ENCODE results near the gene BBX.

- no peak for TF ChIP-seq EZH2 (IDR thresholded peaks at IDR 0.05; ENCODE audit: borderline replicate concordance, low read depth, low read length, severe bottlenecking)
- no peak for TF ChIP-seq CTCF (IDR thresholded peaks at IDR 0.05; ENCODE audit: borderline replicate concordance, extremely low read depth, low read length, poor library complexity, severe bottlenecking)
Measured at GRCh38 chr3:107845380-107846278, 322.9 kb downstream of the BBX start.

Data from DND-41 (cell line).